Left colon (tissue), 2 donors: Measurements from ENCODE around the gene ARHGAP26. TPM values are rescaled to one million over a fixed set of nuclear protein-coding genes. Genes with fewer than 3 reads are reported as not detected.

Source experiments
- ATAC-seq: fragments of 200-7000 bp; cut with Tn5 transposase; one replicate; pipeline ENCODE4 v1.9.1; 2020; ENCODE audit warnings: mild to moderate bottlenecking, moderate library complexity
- DNase-seq, 2 donors: peaks; one replicate each; pipeline ENCODE4 v3.0.0-alpha.2; 2020
- intact Hi-C, 2 donors: fragments of 100-400 bp; cut with DNase I in 1 of 2; cut with micrococcal nuclease in 1 of 2; formaldehyde crosslinking; loops; one replicate each; pipeline versions ENCODE4 v1.11.2 to v1.14.0; 2022; cut with DNase I, micrococcal nuclease
- total RNA-seq, 2 donors: library from RNA; stranded (reverse); fragmentation: NEBNext Ultra II Directional; extraction: Animal tissue kit (Norgen Biotek cat#: 25700); gene quantifications; one replicate each; pipeline ENCODE4 v1.2.1, GENCODE V29; 2021
- donor health status: DM: no; HTN: no; CAD: no.
- donor health status: DM: yes; HTN: yes; CAD: no.

Gene ARHGAP26
- total RNA-seq, 2 donors from 2014 or later: 71.6 to 85.1 TPM

DNA sequence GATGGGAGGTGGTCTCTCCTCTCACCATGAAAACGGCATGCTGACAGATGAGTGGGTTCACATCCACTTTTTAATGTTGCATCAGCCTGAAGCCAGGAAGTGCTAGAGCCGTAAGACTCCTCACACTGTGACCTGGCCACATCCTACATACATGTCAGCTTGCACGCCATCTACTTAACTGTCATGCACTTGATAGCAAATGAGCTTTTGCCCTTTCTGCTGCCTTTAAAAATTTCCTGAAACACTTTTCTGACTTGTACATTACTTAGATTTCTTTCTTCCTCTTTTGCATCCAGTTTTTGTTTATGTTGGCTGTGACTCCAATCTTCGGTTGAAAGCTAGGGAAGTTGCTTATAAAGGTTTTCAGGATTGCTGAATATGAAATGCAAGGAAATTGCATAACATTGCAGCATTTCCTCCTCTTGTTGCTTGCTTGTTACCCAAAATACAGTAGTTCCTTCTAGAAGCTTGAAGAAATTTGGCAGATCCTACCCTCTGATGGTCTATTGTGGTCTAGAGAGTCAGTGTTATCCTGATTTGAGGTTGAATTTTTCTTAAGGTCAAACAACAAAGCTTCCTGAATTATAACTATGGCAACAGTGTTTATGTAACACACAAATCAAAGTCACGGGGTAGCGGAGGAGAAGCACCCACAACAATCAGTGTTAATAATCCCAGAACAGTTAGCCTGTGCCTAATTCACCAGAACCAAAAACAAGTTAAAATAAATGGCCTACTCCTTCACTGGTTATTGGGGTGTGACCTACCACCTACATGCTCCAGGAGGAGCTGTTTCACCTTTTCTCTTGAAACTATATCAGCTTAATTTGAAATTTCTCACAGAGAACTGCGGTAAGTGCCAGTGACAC is 232.5 kb downstream of the ARHGAP26 start:
- DNase-seq (peak; percentile 22 to 42), ATAC-seq (peak; percentile 46)
- intact Hi-C loops: loop anchor here in 1 of 2 donors (10.0 kb wide), 1 partner anchor 822 kb away; no protein-coding TSS in a partner anchor

DNA sequence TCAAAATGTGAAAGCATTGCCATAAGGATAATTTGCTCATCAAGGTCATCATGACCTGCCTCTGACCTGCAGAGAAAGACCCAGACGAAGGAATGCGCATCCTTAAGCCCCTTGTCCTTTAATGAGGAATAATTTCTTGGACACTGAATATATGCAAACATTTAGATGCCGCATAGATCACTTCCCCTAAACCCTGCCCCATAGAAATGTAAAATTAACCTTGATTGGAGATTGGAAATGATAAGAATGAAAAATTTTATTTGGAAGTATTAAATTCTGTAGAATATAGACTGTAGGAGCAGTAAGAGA is 233.1 kb downstream of the ARHGAP26 start:
- DNase-seq: no peak
- ATAC-seq: no peak
- intact Hi-C loops: loop anchor here in 1 of 2 donors (10.0 kb wide), 1 partner anchor 822 kb away; no protein-coding TSS in a partner anchor

DNA sequence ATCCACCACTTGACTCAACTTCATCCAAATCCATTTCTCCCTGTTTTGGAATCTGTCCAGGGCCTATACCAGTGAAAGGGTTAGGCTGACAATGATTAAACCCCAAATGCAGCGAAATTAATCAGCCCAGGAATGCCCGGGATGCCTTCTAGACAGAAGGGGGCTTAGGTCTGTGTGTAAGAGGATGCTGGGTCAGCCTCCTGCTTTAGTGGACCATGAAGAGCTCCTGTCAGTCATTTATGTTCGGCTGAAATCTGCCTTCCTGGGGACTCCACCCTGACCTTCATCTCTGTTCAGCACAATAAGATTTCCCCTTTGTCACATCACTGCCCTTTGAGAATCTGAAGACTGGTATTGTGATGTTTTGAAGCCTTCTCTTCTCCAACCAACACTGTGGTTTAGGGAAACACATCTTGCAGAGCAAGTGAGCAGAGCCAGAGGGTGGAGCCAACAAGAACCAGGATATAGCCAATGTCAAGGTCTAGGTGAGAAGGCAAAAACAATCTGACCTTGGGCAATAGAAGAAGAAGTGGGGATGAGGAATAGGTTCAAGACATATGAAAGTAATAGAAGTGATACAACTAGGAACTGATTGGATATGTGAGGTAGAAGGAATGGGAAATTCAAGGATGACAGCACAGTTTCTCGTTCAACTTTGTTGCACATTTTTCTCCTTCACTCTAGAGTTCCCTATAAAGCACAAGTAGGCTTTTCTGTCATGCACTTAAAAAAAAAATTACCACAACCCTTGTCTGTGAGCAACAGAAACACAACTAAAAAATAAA is 234.4 kb downstream of the ARHGAP26 start:
- intact Hi-C loops: loop anchor here in 1 of 2 donors (10.0 kb wide), 1 partner anchor 820 kb away; no protein-coding TSS in a partner anchor
- no peak for DNase-seq
- ATAC-seq: no peak

DNA sequence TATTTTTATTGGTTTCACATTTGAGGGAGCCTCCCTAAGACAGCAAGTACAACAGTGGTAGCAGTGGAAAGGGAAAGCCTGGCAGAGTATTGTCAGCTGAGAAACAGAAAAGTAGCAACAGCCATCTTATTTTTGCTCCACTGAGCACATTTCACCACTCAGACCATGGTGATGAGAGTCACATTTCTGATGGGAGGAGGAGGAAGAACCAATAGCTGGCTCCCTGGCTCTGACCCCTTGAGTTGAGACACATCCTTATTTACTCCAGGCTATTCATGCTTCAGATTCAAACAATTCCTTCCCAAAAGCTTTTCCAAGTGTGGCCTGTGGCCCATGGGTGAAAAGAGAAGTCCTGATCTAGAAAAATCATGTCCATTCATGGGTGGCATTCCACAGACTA is 236.3 kb downstream of the ARHGAP26 start:
- no peak for ATAC-seq
- intact Hi-C loops: loop anchor here in 1 of 2 donors (10.0 kb wide), 1 partner anchor 818 kb away; no protein-coding TSS in a partner anchor

DNA sequence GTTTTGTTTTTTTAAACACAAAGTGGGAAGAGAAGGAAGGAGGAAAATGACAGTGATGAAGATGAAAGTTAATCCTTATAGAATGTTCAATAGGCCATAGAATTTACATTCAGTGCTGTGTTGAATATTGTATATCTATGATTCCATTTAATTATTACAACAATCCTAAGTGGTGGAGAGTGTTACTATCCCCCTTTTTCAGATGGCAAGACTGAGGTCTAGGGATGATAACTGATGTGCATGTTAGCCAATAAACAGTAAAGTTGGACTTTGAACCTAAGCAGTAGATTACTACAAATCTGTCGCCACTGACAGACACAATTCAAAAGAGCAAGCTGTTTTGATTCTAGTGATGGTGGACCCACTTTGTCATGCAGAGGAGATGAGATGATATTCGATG is 237.9 kb downstream of the ARHGAP26 start:
- DNase-seq (no peak), ATAC-seq (peak; percentile 41)
- intact Hi-C loops: loop anchor here in 1 of 2 donors (10.0 kb wide), 1 partner anchor 817 kb away; no protein-coding TSS in a partner anchor

More for the DNA sequence above, 236.3 kb downstream of the ARHGAP26 start:
- DNase-seq: no peak

DNA sequence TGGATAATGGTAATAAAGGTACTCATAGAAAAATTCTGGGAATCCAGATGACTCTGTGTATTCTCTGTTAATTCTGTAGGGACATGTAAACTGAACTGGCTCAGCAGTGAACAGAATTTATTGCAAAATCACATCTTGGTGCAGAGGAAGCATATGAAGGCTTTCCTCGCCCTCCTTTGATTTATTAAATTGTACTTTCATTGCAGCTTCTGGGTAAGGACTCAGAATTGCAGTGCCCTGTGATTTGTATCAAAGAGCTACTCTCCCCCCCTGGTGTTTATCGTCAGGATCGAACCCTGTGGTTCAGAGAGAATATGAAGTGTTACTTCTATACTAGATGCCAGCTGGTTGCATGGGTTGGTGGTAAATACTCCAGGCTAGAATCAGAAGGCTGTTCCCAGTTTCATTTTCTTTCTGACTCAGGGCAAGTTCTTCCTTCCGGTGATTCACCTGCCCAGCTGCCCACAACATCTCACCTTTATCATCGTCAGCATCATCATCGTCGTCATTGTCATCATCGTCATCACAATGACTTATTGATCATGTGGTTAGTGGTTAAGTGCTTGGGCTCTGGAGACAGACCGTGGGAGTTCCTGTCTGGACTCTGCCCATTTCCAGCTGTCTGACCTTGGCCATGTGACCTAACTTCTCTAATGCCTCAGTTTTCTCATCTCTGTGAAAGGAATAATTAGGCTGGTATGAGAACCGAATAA is 238.8 kb downstream of the ARHGAP26 start:
- DNase-seq: peak; percentile 11 to 31
- intact Hi-C loops: loop anchor here in 1 of 2 donors (10.0 kb wide), 1 partner anchor 816 kb away; no protein-coding TSS in a partner anchor
- ATAC-seq: peak; percentile 50

DNA sequence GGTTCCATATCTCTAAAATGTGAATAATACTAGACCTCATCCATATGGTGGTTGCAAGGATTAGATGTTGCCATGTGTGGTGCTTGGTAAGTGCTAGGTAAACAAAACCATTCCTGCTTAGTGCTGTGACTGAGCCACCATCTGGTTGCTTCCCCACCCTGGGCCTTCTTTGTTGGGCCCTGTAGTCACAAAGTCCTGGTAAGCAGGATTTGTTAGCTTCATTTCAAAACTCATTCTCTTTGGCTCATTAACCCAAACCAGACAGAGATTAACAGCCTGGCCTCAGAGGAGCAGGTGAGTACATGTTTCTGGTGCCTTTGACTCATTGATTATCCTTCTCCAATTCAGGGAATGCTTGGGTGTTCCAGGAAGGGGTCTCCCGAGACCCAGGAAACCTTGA is 240.2 kb downstream of the ARHGAP26 start:
- DNase-seq (no peak), ATAC-seq (no peak)
- intact Hi-C loops: no loop called here

DNA sequence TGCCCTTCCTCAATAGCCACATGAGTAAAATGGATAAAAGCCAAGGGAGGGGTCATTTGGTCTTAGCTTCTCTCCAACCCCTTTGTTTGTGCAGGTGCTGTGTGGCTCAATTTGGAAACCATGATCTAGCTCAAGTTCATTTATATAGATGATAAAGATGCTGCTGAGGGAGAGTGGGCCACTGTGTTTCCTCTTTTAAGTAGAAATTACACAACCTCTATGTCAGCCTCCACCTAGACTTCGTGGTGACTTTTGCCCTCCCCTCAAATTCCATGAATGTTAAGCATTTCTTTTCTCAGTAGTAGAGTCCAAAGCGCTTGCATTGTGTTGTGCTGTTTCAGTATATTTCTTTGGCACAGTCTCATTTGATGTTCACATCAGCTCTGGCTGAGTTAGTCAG is 241.4 kb downstream of the ARHGAP26 start:
- ATAC-seq (no peak), DNase-seq (no peak)
- intact Hi-C loops: no loop called here

DNA sequence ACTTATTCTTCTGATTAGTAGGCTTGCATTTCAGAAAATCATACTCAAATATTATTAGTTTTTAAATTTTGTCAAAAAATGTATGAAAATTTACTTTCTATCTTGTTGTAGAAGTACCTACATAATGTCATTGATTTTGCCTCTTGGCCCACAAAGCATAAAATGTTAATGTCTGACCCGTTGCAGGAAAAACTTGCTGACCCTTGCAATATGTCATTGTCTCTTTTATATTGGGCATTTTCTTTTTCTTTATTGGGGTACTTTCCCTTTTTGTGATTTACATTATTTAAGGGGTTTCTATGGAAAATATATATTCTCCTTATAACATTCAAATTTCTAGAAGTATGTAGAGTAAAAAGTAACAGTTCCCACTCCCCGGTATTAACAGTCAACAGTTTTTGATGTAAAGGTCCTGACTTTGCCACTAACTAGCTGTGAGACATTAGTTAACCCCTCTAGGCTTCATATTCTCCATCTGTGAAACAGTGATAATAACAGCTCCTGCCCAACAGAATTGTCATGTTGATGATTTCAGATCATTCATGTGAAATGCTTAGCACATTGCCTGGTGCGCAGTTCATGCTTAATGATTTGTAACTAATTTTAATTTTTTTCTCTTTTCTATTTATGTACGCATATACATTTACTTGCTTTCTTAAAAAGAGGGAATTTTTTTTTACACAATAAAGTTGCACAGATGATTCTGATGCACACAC is 243.2 kb downstream of the ARHGAP26 start:
- DNase-seq (no peak), ATAC-seq (no peak)
- intact Hi-C loops: no loop called here

DNA sequence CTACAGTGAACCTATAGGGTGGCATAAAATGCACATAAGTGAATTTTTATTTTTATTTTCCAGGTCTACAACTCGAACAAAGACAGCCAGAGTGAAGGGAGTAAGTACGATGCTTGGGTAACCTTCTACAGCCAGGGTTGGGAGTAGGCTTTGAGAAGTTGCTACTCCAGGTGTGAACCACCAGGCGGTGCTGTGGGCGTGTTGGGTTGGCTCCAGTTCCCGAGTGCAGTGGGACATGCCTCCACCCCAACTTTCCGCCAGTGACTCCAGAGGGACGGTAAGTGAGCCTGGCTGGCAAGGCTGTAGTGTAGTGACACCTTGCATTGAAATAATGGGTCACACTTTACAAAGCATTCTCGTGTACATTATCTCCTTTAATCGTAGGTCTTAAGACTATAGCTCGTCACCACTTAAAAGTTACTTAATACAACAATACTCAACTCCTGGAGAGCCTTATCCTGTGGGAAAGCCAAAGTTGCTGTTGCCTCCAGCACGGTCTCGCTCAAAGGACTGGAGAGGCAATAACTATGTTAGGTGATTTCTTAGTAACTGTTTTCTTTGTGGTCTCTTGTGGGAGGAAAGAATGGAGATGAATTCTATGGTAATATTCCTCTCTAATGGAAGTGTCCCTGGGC is 244.0 kb downstream of the ARHGAP26 start:
- ATAC-seq (peak; percentile 50), DNase-seq (peak in 1 of 2 donors; percentile 18)
- intact Hi-C loops: no loop called here

DNA sequence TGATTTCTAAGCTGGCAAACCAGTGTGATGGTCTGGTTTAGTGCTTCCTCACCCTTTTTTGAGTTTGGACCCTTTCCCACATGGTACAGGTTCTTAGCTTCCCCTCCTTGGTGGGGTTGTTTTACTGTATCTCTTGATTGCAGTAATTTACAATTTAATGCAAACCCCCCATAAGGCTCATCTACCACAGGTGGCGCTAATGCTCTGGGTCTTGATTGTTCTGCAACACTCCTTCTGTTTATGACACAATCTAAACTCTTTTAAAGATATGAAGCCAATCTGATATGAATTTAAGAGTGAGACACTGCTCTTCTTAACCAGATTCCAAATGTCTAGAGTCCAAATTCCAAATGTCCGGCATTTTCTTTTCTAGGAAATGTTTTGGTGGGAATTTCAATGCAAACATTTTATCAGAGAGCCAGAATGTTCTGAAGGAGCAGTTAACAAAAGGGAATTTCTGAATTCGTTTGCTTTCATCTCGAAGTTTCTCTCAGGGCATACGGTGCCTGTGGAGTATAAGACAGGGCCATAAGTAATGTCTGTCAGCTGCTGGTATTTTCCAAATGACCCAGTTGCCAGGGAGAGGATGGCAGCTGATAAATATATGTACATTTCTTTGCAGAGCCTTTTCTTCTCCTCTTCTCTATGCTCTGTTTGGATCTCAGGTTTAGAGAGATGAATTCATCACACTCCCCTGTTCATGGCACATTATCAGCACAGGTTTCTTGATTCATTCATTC is 246.8 kb downstream of the ARHGAP26 start:
- intact Hi-C loops: no loop called here
- peak; percentile 34 to 52 for DNase-seq
- ATAC-seq: peak; percentile 76

DNA sequence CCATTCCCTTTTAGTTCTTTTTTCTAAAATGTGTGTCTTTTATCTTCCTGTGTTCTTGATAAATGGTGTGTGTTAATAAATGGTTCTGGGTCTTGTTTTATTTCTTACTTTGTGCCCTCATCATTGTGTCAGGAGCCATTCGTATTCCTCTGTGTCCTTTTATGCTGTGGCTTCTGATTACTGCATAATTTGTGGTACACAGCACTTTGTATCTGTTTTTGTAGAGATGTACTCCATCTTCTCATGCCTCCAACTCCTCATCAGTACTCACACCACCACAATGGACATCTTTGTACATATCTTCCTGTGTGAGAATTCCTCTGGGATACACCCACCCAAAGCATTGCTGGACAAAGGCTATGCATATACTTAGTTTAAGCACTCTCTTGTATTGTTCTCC is 247.4 kb downstream of the ARHGAP26 start:
- no peak for DNase-seq

DNA sequence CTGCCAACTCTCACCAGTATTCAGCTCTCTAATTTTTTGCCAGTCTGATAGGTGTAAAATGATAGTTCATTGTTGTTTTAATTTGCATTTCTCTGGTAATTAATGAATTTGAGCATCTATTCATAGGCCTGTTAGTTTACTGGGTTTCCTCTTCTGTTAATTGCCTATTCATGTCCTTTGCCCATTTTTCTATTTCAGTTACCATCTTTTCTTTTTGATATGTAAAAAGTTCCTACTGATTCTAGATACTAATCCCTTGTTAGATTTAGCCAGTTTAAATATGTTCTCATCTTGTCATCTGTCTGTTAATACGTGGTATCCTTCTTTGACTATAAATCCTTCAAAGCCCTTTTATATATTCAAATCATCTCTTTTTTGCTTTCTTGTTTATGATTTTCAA is 247.8 kb downstream of the ARHGAP26 start:
- intact Hi-C loops: no loop called here
- no peak for ATAC-seq
- no peak for DNase-seq

More for the DNA sequence above, 247.4 kb downstream of the ARHGAP26 start:
- intact Hi-C loops: no loop called here
- ATAC-seq: no peak

DNA sequence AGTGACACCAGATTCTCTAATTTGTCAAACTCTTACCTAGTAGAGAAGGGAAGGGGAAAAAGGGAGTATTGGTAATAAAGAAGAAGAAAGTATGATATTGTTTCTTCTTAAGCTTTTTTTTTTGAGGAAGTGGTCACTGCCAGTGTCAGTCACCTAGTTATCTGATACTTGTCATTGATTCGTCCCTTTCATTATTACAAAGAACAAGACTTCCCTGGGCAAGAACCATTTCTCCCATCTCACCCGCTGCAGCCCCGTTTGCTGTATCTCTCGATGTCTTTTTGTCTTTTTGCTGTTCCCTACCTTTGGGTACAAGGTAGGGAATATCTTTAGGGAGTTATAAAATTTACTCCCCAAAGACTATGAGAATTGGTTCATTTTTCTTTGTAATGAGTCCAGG is 249.0 kb downstream of the ARHGAP26 start:
- DNase-seq: no peak
- ATAC-seq: no peak
- intact Hi-C loops: no loop called here

DNA sequence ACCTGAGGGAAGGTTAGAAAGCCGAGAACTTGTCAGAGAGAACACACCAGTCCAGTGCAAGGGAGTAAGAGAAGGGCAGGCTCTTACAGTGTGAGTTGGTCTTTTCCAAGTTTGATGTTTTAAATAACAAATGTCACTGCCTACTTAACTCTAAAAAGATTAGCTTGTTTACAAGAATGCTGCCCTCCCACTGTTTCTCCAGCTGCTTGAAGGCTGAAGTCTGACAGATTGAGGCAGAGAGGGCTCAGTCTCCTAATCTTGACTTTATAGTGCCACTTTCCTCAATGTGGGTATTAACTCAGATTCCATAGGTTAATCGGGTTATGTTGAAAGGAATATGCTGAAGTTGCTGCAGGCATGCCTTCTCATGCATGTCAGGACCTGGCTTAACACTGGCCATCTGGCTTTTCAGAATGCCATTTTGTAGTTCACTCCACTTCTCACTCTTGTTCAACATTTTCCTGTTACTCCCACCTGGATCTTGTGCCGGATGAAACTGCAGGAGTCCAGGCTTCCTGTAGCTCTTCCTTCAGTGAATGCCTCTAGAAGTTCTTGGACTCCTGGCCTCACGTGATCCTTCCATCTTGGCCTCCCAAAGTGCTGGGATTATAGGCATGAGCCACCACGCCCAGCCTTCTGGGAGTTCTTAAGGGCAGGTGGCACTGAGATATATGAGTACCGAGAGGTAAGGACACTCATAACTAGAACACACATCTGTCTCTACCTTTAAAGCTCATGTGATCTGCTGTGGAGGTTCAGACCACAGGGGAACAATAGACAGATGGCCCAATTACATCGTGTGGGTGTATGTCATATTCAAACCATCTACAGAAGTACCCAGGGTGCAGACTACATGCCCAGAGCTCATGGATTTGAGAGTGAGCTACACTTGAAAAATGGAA is 249.7 kb downstream of the ARHGAP26 start:
- intact Hi-C loops: no loop called here
- DNase-seq (no peak), ATAC-seq (no peak)

DNA sequence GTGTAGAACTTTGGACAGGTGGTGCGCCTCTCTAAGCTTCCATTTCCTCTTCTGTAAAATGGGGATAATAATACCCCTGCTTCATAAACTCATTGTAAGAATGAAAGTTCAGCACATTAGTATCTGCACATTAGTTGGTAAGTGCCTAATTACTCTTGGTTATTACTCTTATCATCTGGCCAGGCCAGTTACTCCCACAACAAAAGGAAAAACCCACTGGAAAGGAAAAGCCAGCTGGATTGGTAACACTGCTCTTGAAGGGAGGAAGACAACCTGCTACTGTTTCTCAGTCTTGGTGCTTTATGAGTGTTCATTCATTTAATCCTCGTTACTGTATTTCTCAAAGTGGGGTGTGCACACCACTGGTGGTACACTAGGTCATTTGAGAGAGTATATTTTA is 251.4 kb downstream of the ARHGAP26 start:
- DNase-seq (no peak), ATAC-seq (no peak)
- intact Hi-C loops: no loop called here
